ENCODE results near the gene LGR4. TPM values are rescaled to one million over a fixed set of nuclear protein-coding genes. Genes with fewer than 3 reads are reported as not detected.

The LGR4 gene
- total RNA-seq, 1 experiment from 2014 or later: 7.1 TPM

GRCh38 chr11:27409742-27410141, 62.8 kb downstream of the LGR4 start (continued):
- TF ChIP-seq RAD21 (IDR thresholded peaks at IDR 0.05; ENCODE audit: low read depth) (no peak), ZFX (IDR thresholded peaks at IDR 0.05) (no peak), CEBPB (IDR thresholded peaks at IDR 0.05; ENCODE audit: low read depth) (no peak), ATF3 (IDR thresholded peaks at IDR 0.05) (no peak), CBX3 (IDR thresholded peaks at IDR 0.05; ENCODE audit: low read depth) (no peak), JUND (IDR thresholded peaks at IDR 0.05) (no peak)

GRCh38 chr11:27409049-27409448, 63.5 kb downstream of the LGR4 start:
- DNase-seq (ENCODE audit: low read depth, low spot score) (no peak), ATAC-seq (no peak)
- ChIA-PET RAD21 (ENCODE audit: low non-redundant PET in 1 of 2, low total read pairs in 2 of 2, uncharacterized antibody in 2 of 2, unreplicated experiment in 2 of 2) (no interaction called here), CTCF (no interaction called here), POLR2A (no interaction called here)
- no peak overlapping the region for H3K9ac ChIP-seq (ENCODE audit: low read length)
- no peaks in the 10 kb centered on the region for H4K20me1 ChIP-seq (ENCODE audit: insufficient read depth)
- no peak overlapping the region for H3K4me2 ChIP-seq (ENCODE audit: low read length)
- no peak overlapping the region for H2AFZ ChIP-seq (ENCODE audit: low read depth, low read length, poor library complexity, severe bottlenecking)
- no peaks in the 10 kb centered on the region for H3K79me2 ChIP-seq (ENCODE audit: insufficient read depth, low read length)
- intact Hi-C loops (cut with micrococcal nuclease): no loop called here
- TF ChIP-seq YY1 (IDR thresholded peaks at IDR 0.05; ENCODE audit: extremely low read depth, insufficient replicate concordance, low read depth, low read length) (no peak), SIN3A (IDR thresholded peaks at IDR 0.05; ENCODE audit: low read depth) (no peak), CTCF (IDR thresholded peaks at IDR 0.05 in 2 of 3, conservative IDR thresholded peaks at IDR 0.05 in 1 of 3; ENCODE audit: borderline replicate concordance in 1 of 3, insufficient read depth in 1 of 3, low read depth in 2 of 3, low read length in 2 of 3) (no peak), CEBPB (IDR thresholded peaks at IDR 0.05; ENCODE audit: low read depth) (no peak)
- no peak overlapping the region for H3K4me3 ChIP-seq (replicated peaks in 1 of 2; ENCODE audit: low read depth in 1 of 2, low read length in 2 of 2)
- no peaks in the 10 kb centered on the region for H3K4me1 ChIP-seq (ENCODE audit: control insufficient read depth in 1 of 2, insufficient read depth in 2 of 2, low read length in 2 of 2)
- no peaks in the 10 kb centered on the region for H3K9me3 ChIP-seq (ENCODE audit: control insufficient read depth in 1 of 2, insufficient read depth in 1 of 2, low read depth in 1 of 2, low read length in 2 of 2)
- H3K9me2 ChIP-seq (ENCODE audit: insufficient read depth): no peaks in the 10 kb centered on the region
- no peak overlapping the region for H3K27ac ChIP-seq (ENCODE audit: low read depth, low read length)
- no peaks in the 10 kb centered on the region for H3K27me3 ChIP-seq (ENCODE audit: insufficient read depth, low read length)
- no peaks in the 10 kb centered on the region for H3K36me3 ChIP-seq (ENCODE audit: control insufficient read depth in 1 of 2, insufficient read depth in 2 of 2, low read length in 2 of 2)
- BruUV-seq (replicated peaks): no TSS peak
